GM18517 (cell line): ENCODE results near the gene FBN3.
"Not testable (repeated sequence)": the region's sequence is repeated elsewhere in the genome, so short reads cannot be mapped to it uniquely, and the experiment has no call there.

Experiments
- ATAC-seq: cut with Tn5 transposase; IDR thresholded peaks from one replicate; pipeline ENCODE4 v1.9.1; 2021; ENCODE audit warnings: mild to moderate bottlenecking, moderate library complexity; ENCODE audit not compliant: unreplicated experiment

The FBN3 gene

GRCh38 chr19:8064911-8065874, 84.2 kb downstream of the FBN3 start:
- ATAC-seq = no peak

- no peak for ATAC-seq
These were observed 91.7 kb downstream of the FBN3 start for GRCh38 chr19:8057545-8058270.

- no peak for ATAC-seq
These were observed 92.9 kb downstream of the FBN3 start for GRCh38 chr19:8056533-8056932.

GRCh38 chr19:8054169-8054568, 95.2 kb downstream of the FBN3 start:
- no peak for ATAC-seq

- ATAC-seq = no peak
These were observed 96.9 kb downstream of the FBN3 start, which contains the start of gene CCL25 for GRCh38 chr19:8052464-8052859. Gene CCL25 (plus strand): TSS chr19:8052760. CDS start chr19:8053050, 290 bp downstream.

- ATAC-seq = peak; percentile 70
These were observed 98.9 kb downstream of the FBN3 start for GRCh38 chr19:8050274-8051096.

- ATAC-seq = no peak
These were observed 102.7 kb downstream of the FBN3 start for GRCh38 chr19:8046569-8047165.

- ATAC-seq = no peak
These were observed 103.4 kb downstream of the FBN3 start for GRCh38 chr19:8045872-8046568.

GRCh38 chr19:8044018-8044417, 105.4 kb downstream of the FBN3 start:
- no peak for ATAC-seq

GRCh38 chr19:8042900-8043299, 106.5 kb downstream of the FBN3 start:
- ATAC-seq = no peak

GRCh38 chr19:8041531-8041931, 107.9 kb downstream of the FBN3 start:
- no peak for ATAC-seq

- no peak for ATAC-seq
These were observed 110.2 kb downstream of the FBN3 start for GRCh38 chr19:8039231-8039630.

- no peak for ATAC-seq
These were observed 110.6 kb downstream of the FBN3 start for GRCh38 chr19:8038815-8039214.

GRCh38 chr19:8036434-8037099, 112.8 kb downstream of the FBN3 start:
- no peak for ATAC-seq

GRCh38 chr19:8034178-8034525, 115.2 kb downstream of the FBN3 start:
- ATAC-seq = no peak

- not testable (repeated sequence) for ATAC-seq
These were observed 115.9 kb downstream of the FBN3 start for GRCh38 chr19:8033287-8034177.

- no peak for ATAC-seq
These were observed 118.4 kb downstream of the FBN3 start for GRCh38 chr19:8030960-8031359.

GRCh38 chr19:8028951-8029491, 120.4 kb downstream of the FBN3 start:
- no peak for ATAC-seq
